ENCODE measurements around the gene ZNF189.
A peak's percentile ranks its signal among the peaks of the same experiment; 100 is the strongest.

Gene ZNF189

GRCh38 chr9:101449071-101449721, 50.5 kb downstream of the ZNF189 start:
- DNase-seq (ENCODE audit: low spot score), result peak; percentile 78
- in situ Hi-C loops (cut with MboI; ENCODE audit: low pct_unique_long_range_greater_than_20kb, low sequenced_read_pairs, unreplicated experiment), result no loop called here
- peak; percentile 81 for TF ChIP-seq CTCF (IDR thresholded peaks at IDR 0.05; ENCODE audit: extremely low read depth, insufficient read depth, missing control alignments)

- in situ Hi-C loops (cut with MboI; ENCODE audit: low pct_unique_long_range_greater_than_20kb, low sequenced_read_pairs, unreplicated experiment), result no loop called here
- no peak for DNase-seq (ENCODE audit: low spot score)
- TF ChIP-seq CTCF (IDR thresholded peaks at IDR 0.05; ENCODE audit: extremely low read depth, insufficient read depth, missing control alignments), result no peak
These were observed 52.3 kb downstream of the ZNF189 start for GRCh38 chr9:101450931-101451330.

GRCh38 chr9:101451498-101451897, 52.8 kb downstream of the ZNF189 start:
- TF ChIP-seq CTCF (IDR thresholded peaks at IDR 0.05; ENCODE audit: extremely low read depth, insufficient read depth, missing control alignments), result no peak
- in situ Hi-C loops (cut with MboI; ENCODE audit: low pct_unique_long_range_greater_than_20kb, low sequenced_read_pairs, unreplicated experiment), result no loop called here
- DNase-seq (ENCODE audit: low spot score), result no peak

- in situ Hi-C loops (cut with MboI; ENCODE audit: low pct_unique_long_range_greater_than_20kb, low sequenced_read_pairs, unreplicated experiment), result no loop called here
- TF ChIP-seq CTCF (IDR thresholded peaks at IDR 0.05; ENCODE audit: extremely low read depth, insufficient read depth, missing control alignments), result no peak
- no peak for DNase-seq (ENCODE audit: low spot score)
These were observed 55.3 kb downstream of the ZNF189 start for GRCh38 chr9:101453776-101454570.

GRCh38 chr9:101455656-101456240, 57.1 kb downstream of the ZNF189 start:
- TF ChIP-seq CTCF (IDR thresholded peaks at IDR 0.05; ENCODE audit: extremely low read depth, insufficient read depth, missing control alignments), result no peak
- in situ Hi-C loops (cut with MboI; ENCODE audit: low pct_unique_long_range_greater_than_20kb, low sequenced_read_pairs, unreplicated experiment), result no loop called here
- DNase-seq (ENCODE audit: low spot score), result no peak

GRCh38 chr9:101457003-101457402, 58.4 kb downstream of the ZNF189 start:
- DNase-seq (ENCODE audit: low spot score), result no peak
- TF ChIP-seq CTCF (IDR thresholded peaks at IDR 0.05; ENCODE audit: extremely low read depth, insufficient read depth, missing control alignments), result no peak
- in situ Hi-C loops (cut with MboI; ENCODE audit: low pct_unique_long_range_greater_than_20kb, low sequenced_read_pairs, unreplicated experiment), result no loop called here

Measured in GM13977 (cell line).